KMS-11 (cell line): ENCODE data around the gene TMEM219.

Experiments used
- H2AFZ ChIP-seq: fragments of 200-600 bp; sonication (generic); 2 replicates; pipeline ENCODE4 v1.6.1; 2016; ENCODE audit warnings: antibody characterized with exemption, mixed run types, low read depth
- H3K27ac ChIP-seq: fragments of 200-600 bp; sonication (generic); 2 replicates; pipeline ENCODE4 v1.6.1; 2016; ENCODE audit warnings: mild to moderate bottlenecking, mixed run types
- H3K27me3 ChIP-seq: fragments of 200-600 bp; sonication (generic); 2 replicates; pipeline ENCODE4 v1.6.1; 2017; ENCODE audit warnings: mild to moderate bottlenecking, low read depth, mixed run types, moderate library complexity; ENCODE audit not compliant: insufficient read depth
- H3K36me3 ChIP-seq: fragments of 200-600 bp; sonication (generic); 2 replicates; pipeline ENCODE4 v1.6.1; 2017; ENCODE audit warnings: mild to moderate bottlenecking, mixed run types; ENCODE audit not compliant: insufficient read depth
- H3K4me1 ChIP-seq: fragments of 200-600 bp; sonication (generic); 2 replicates; pipeline ENCODE4 v1.6.1; 2016; ENCODE audit warnings: mild to moderate bottlenecking, low read depth, mixed run types; ENCODE audit not compliant: poor library complexity, severe bottlenecking
- H3K4me2 ChIP-seq: fragments of 200-600 bp; sonication (generic); 2 replicates; pipeline ENCODE4 v1.7.0; 2016; ENCODE audit warnings: mild to moderate bottlenecking, mixed run types
- H3K4me3 ChIP-seq: fragments of 200-600 bp; sonication (generic); IDR thresholded peaks from 2 replicates; pipeline ENCODE4 v1.6.1; 2017; ENCODE audit warnings: low read depth, low read length, mixed read lengths; ENCODE audit not compliant: insufficient read depth
- H3K79me2 ChIP-seq: fragments of 200-600 bp; sonication (generic); 2 replicates; pipeline ENCODE4 v1.6.1; 2016; ENCODE audit warnings: low read depth, mixed run types; ENCODE audit not compliant: insufficient read depth
- H3K9ac ChIP-seq: fragments of 200-600 bp; sonication (generic); 2 replicates; pipeline ENCODE4 v1.6.1; 2016; ENCODE audit warnings: mild to moderate bottlenecking, mixed run types
- H4K20me1 ChIP-seq: fragments of 200-600 bp; sonication (generic); 2 replicates; pipeline ENCODE4 v1.6.1; 2016; ENCODE audit warnings: mild to moderate bottlenecking, mixed run types; ENCODE audit not compliant: insufficient read depth
- TF ChIP-seq, protein P1 (sequence below): fragments of 200-600 bp; sonication (generic); conservative IDR thresholded peaks from 2 replicates; pipeline ENCODE4 v1.6.1; 2017; ENCODE audit warnings: low read depth, mild to moderate bottlenecking, antibody characterized with exemption, low read length, moderate library complexity, mixed read lengths

TMEM219 gene

DNA sequence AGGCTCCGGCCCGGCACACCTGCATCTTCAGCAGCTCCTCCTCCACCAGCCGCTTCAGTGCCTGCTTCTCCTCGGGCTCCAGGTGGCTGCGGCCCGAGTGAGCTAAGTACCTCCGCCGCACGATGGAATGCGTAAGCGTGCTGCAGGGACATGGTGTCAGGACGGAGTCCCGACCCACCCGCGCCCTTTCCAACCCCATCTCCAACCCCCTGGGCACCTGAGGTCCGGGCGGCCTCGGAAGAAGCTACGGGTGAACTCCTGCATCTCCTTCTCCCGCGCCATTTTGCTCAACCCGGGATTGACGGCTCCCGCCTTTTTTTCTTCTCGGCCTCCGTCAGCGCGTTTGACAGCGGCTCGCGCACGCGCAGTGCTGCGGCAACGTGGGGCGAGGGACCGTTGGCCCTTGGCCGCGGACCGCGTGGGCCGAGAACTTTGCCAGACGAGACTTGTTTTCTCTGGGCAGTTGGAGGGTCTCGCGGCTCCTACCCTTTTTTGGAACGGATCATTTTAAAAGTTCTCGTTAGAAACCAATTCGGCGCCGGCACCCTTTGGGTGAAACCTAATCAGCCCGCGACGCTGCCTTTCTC is 33.5 kb downstream of the TMEM219 start, which contains the start of gene HIRIP3:
HIRIP3 (minus strand) TSS at position 294 of the 587 bp plus-strand sequence; CDS start at position 282, 12 bp downstream.
- Histone ChIP-seq H3K4me2 (peak within 1 kb of the TSS; percentile 93), H3K27ac (peak within 1 kb of the TSS; percentile 100), H3K9ac (peak within 1 kb of the TSS; percentile 100), H2AFZ (peak within 1 kb of the TSS; percentile 95), H4K20me1 (no peaks in the 10 kb centered on the region), H3K36me3 (no peaks in the 10 kb centered on the region), H3K27me3 (no peaks in the 10 kb centered on the region), H3K4me1 (peaks cover 17% of the 10 kb centered on the region), H3K79me2 (peaks cover 10% of the 10 kb centered on the region; the same call in 1 of the 2 replicates), H3K4me3 (peak within 1 kb of the TSS; percentile 9)
- TF ChIP-seq, protein P1, sequence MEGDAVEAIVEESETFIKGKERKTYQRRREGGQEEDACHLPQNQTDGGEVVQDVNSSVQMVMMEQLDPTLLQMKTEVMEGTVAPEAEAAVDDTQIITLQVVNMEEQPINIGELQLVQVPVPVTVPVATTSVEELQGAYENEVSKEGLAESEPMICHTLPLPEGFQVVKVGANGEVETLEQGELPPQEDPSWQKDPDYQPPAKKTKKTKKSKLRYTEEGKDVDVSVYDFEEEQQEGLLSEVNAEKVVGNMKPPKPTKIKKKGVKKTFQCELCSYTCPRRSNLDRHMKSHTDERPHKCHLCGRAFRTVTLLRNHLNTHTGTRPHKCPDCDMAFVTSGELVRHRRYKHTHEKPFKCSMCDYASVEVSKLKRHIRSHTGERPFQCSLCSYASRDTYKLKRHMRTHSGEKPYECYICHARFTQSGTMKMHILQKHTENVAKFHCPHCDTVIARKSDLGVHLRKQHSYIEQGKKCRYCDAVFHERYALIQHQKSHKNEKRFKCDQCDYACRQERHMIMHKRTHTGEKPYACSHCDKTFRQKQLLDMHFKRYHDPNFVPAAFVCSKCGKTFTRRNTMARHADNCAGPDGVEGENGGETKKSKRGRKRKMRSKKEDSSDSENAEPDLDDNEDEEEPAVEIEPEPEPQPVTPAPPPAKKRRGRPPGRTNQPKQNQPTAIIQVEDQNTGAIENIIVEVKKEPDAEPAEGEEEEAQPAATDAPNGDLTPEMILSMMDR = 0 out of 2 replicates have a peak, but pooled peaks have one; percentile 14

DNA sequence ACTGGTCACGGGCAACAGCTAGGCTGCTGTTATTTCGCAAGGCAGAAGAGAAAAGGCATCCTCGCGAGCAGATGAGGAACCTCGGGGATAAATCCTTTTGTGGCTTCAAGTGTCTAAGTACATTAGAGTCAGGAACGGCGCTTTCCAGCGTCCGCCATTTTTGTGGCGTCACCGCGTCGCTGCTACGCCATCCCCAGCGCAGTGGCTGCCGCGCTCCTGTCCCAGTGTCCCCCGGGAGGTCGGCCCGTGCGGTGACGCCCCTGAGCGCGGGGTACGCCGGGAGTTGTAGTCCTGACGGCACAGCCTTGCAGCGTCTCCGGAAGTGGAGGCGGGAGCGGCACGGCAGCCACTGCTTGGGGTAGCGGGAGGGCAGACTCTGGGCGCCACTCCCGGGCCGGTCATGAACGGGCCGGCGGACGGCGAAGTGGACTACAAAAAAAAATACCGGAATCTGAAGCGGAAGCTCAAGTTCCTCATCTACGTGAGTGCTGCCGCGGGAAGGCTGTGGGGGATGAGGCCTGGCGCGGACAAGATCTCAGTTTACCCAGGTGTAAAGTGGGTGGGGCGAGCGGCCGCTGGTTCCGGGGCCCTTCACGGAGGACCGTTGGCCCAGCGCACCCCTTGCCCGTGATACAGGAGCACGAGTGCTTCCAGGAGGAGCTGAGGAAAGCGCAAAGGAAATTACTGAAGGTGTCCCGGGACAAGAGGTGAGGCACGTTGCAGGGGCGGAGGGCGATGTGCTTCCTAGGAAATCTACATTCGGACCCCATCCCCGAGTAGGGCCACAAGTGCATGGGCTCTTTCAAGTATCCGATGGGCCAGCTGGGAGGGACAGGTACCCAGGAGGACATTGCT is 34.3 kb downstream of the TMEM219 start, which contains the start of gene INO80E:
INO80E (plus strand) TSS at position 331 of the 855 bp plus-strand sequence; CDS start at position 401, 70 bp downstream.
- peak within 1 kb of the TSS; percentile 9 for H3K4me3 ChIP-seq
- H3K4me2 ChIP-seq = peak within 1 kb of the TSS; percentile 93
- peak within 1 kb of the TSS; percentile 100 for H3K9ac ChIP-seq
- no peaks in the 10 kb centered on the region for H4K20me1 ChIP-seq
- H3K79me2 ChIP-seq = peaks cover 10% of the 10 kb centered on the region; the same call in 1 of the 2 replicates
- H3K27ac ChIP-seq = peak within 1 kb of the TSS; percentile 100
- TF ChIP-seq, protein P1 = no peak
- peaks cover 17% of the 10 kb centered on the region for H3K4me1 ChIP-seq
- H2AFZ ChIP-seq = peak within 1 kb of the TSS; percentile 95
- no peaks in the 10 kb centered on the region for H3K27me3 ChIP-seq
- no peaks in the 10 kb centered on the region for H3K36me3 ChIP-seq

DNA sequence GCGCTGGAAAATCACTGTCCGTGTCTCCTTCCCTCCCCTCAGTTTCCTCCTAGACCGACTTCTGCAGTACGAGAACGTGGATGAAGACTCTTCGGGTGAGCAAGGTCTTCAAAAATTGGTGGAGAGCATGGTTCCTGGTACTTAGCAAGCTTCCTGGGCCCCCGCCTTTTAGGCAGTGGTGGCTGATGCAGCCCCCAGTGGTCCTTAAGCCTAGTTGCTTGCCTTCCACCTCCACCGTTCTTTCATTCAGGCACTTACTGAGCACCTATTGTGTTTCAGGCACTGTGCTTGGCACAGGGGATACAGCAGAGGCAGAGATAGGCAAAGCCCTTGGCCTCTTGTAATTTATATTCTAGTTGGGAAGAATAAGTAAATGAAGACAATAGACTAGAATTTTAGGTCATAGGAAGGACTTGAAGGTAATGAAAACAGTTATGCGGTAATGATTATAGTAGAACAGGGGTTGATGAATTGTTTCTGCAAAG is 34.9 kb downstream of the TMEM219 start:
- TF ChIP-seq, protein P1 = no peak
- Histone ChIP-seq H2AFZ (peak overlapping the region; percentile 95), H3K27ac (no peak overlapping the region), H3K9ac (peak overlapping the region; percentile 100; the same call in 1 of the 2 replicates), H3K4me3 (peak overlapping the region; percentile 1), H3K79me2 (peaks cover 10% of the 10 kb centered on the region; the same call in 1 of the 2 replicates), H3K4me2 (peak overlapping the region; percentile 85), H4K20me1 (no peaks in the 10 kb centered on the region), H3K27me3 (no peaks in the 10 kb centered on the region), H3K4me1 (peaks cover 17% of the 10 kb centered on the region), H3K36me3 (no peaks in the 10 kb centered on the region)

DNA sequence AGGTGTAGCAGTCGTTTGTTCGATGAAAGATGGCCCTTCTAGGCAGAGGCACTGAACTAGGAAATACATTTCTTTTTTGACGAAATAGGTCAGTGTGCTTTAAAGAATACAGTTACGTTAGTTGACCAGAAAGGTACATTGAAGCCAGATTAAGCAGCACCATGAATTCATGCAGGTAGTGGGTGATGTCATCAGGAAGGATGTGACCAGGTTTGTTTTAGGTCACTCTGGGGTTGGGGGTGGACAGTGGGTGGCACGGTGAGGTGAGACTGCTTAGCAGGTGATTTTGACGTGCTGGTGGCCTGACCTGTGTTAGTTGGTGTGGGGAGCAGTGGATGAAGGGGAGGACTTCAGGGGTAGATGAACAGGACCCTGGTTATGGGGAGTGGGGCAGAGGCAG is 37.7 kb downstream of the TMEM219 start:
- Histone ChIP-seq H4K20me1 (no peaks in the 10 kb centered on the region), H3K27me3 (no peaks in the 10 kb centered on the region), H3K4me1 (peaks cover 10% of the 10 kb centered on the region), H3K27ac (no peak overlapping the region), H2AFZ (no peak overlapping the region), H3K36me3 (no peaks in the 10 kb centered on the region), H3K4me3 (no peak overlapping the region), H3K79me2 (peaks cover 10% of the 10 kb centered on the region; the same call in 1 of the 2 replicates), H3K4me2 (no peak overlapping the region), H3K9ac (no peak overlapping the region)
- TF ChIP-seq, protein P1 = no peak
